NAMALWA (cell line): ENCODE measurements around the gene DCTN3.
"Not testable (repeated sequence)": the region's sequence is repeated elsewhere in the genome, so short reads cannot be mapped to it uniquely, and the experiment has no call there.

Experiments used
- DNase-seq: peaks from one replicate; pipeline ENCODE4 v3.0.0-alpha.2; 2015; ENCODE audit warnings: low spot score

DCTN3 gene

GRCh38 chr9:34646211-34647083, 26.2 kb upstream of the DCTN3 start, which contains the start of gene GALT:
Gene GALT, plus strand, starts transcription at chr9:34646675. Its CDS starts 30 bp downstream, at chr9:34646705.
- peak; percentile 95 for DNase-seq

DNA sequence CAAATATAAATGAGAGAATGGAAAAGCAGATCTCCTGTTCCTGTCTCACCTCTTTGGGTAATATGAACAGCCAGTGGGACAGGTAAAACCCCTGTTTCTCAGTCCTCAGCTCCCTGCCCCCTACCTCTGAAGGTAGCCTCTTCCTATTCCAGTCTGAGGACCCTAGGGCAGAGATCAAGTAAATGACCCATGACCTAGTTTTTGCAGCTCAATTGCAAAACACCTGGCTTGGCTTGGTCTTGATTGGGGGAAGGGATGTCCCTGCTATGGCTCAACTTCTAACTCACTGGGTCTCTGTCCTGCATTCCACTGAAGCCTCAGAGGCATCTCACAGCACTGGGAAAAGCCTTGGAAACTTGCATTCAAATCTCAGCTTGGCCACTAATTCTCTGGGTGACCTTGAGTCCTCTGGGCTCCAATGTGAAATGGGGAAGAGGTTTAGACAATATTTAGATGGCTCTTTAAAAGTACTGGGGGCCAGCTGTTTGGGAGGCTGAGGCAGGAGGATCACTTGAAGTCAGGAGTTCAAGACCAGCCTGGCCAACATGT, 24.5 kb upstream of the DCTN3 start:
- no peak for DNase-seq

GRCh38 chr9:34642679-34643078, 22.4 kb upstream of the DCTN3 start:
- no peak for DNase-seq

DNA sequence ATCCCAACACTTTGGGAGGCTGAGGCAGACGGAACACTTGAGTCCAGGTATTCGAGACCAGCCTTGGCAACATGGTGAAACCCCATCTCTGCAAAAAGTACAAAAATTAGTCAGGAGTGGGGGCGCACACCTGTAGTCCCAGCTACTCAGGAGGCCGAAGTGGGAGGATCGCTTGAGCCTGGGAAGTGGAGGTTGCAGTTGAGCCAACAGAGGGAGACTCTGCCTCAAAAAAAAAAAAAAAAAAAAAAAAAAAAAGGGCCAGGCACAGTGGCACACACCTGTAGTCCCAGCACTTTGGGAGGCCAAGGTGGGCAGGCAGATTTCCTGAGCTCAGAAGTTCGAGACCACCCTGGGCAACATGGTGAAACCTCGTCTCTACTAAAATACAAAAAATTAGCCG, 19.0 kb upstream of the DCTN3 start:
- DNase-seq, result not testable (repeated sequence)

DNA sequence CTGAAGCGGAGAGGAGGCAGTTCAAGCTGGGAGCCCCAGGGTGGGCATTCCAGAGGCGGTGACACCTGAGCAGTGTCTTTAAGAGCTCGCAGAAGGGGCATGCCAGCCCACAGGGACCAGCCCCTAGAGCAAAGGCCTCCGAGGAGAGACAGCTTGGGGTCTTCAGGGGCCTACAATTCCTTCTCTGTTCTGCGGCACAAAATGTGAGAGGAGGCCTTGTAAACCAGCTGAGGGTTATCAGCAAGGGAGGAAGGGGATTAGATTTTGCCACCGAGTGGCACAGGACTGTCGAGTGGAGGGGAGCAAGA, 17.8 kb upstream of the DCTN3 start:
- DNase-seq, result no peak

DNA sequence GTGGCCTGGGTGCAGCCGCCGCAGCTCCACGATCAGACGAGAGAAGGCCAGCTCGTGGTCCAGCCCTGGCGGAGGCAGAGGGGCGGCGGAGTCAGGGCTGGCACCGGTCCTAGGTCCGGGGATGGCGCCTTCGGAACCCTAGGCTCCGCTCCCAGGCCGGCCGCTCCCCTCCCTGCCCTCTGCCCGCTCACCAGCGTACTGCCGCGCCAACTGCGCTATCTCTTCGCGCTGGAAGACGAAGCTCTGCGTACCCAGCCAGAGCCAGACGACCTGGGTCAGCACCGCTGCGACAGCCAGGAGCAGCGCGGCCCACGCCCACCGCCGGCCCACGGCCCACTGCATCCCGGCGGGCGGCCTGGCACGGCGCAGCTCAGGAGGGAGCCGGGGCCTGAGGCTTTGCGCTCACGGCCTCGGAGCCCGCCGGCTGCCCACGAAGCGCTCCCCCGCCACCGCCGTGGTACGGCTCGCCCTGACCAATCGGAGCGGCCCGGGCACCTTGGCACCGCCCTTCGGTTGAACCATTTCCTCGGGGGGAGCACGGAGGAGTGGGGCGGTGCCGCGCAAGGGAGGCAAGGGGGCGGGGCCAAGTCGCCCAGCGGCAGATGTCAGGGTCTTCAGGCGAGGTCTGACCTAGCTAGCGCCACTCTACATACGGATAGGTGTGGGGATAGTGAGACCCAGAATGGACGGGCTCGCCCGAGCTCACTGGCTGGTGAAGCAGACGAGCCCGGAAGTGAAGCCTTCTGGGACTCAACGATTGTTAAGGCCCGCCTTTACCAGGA, 17.3 kb upstream of the DCTN3 start, which contains the start of gene SIGMAR1:
Gene SIGMAR1 (minus strand): TSS at position 432 of the 782 bp plus-strand sequence. CDS start 90 bp downstream, at position 342.
- DNase-seq, result peak; percentile 96

DNA sequence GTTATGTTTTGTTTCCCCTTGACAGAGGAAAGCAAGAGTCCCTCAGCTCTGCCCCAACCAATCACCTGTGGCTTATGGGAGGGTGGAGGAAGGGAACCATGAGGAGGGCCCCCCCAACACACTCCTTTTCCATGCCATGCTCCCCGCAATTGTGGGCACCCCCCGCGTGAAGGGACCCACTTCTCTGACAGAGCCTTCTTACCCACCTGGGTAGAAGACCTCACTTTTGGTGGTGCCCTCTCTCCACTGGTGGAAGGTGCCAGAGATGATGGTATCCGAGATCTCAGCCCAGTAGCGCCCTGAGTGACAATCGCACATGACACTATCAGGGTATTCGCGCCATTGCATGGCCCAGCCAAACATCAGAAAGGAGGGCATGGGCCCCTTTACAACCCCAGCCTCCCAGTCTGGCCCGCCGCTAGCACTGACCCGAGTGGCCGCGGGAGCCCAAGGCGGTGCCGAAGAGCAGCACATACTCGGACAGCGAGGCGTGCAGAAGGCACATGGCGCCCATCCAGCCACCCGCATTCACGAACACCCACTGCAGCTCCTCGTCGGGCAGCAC, 16.6 kb upstream of the DCTN3 start:
- DNase-seq, result peak; percentile 54

DNA sequence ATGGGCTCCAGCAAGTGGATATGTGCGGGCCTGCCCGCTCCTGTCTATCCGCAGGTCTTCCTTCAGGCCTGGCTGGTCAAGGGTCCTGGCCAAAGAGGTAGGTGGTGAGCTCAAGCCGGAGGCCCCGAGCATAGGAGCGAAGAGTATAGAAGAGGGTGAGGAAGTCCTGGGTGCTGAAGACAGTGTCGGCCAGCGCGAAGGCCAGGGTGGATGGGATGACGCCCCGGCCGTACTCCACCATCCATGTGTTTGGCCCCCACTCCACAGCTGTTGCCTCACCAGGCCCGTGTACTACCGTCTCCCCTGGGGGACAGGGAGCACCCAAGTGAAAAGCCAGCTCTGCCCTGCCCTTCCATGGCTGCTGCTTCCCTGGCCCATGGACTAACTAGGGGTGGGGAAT, 15.3 kb upstream of the DCTN3 start:
- DNase-seq, result no peak

GRCh38 chr9:34634551-34635248, 14.4 kb upstream of the DCTN3 start:
- DNase-seq, result no peak

DNA sequence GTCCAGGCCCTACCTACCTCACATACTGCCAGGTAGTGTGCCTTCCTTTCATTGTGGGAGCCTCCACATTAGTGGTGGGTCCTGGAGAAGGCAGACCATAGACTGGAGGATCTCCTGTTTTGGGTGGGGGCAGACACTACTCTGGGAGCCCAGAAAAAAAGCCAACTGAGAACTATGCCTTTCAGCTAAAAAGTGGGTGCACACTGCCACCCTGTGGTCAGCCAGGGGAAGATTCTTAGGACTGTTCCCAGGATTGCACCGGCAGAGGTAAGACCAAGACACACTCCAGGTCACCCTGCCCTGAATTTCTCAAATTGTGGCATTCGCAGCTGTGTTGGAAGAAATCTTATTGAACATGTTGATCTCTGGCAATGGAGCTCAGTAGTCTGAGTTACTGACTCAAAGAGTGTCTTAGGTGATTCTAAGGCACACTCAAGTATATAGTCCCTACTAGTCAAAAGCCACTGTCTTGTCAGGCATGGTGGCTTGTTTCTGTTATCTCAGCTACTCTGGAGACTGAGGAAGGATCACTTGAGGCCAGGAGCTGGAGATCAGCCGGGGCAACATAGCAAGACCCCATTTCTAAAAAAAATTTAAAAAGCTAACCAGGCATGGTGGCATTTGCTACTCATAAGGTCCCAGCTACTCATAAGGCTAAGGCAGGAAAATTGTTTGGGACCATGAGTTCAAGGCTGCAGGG, 13.7 kb upstream of the DCTN3 start:
- DNase-seq, result peak; percentile 83

DNA sequence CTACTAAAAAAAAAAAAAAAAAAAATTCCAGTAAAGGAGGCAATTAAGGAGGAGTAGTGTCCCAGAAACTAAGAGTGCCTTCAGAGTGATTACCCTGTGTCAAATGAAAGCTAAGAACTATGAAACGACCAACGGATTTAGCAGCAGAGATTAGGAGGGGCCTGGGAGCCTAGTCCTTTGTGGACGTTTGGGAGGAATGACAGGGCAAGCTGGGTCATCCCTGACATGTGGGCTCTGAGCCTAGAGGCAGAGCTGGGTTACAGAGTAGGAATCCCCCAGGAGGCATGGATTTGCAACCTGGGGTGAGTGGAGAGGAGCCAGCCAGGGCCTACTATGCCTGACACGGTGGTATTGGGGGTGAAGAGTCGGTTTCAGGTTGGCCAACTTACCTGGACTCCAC, 12.9 kb upstream of the DCTN3 start:
- DNase-seq, result no peak

DNA sequence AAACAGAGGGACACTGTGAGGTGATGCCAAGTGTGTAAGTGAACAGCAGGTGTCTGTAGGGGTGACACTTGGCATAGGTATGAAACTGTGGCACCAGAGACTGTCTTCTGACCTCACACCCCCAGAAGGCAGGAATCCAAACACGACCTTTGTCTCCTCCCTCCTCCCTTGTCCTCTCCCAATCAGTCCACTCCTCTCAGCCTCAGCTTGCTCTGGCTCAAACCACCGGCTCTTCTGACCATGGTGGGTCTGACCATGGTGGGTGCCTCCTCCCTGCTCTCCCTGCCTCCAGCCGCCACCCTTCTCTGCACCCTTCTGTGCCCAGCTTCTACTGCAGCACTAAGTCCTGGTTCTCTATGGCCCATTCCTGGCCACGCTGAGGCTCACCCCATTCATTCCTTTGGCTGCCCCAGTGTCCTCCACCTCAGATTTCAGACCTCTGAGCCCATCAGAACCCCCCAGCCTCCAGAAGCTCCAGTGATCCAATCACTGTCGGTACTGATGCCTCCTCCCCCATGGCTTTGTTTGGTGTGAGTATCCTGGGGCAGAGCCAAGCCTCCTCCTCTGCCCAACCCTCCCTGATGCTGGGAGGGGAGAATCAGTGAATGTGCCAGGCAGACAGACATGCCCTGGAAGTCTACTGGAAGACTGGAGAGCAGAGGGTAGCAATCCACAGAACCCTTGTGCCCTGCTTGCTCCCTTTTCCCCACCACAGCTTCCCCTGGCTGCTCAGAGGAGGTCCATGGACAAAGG, 10.3 kb upstream of the DCTN3 start:
- no peak for DNase-seq

DNA sequence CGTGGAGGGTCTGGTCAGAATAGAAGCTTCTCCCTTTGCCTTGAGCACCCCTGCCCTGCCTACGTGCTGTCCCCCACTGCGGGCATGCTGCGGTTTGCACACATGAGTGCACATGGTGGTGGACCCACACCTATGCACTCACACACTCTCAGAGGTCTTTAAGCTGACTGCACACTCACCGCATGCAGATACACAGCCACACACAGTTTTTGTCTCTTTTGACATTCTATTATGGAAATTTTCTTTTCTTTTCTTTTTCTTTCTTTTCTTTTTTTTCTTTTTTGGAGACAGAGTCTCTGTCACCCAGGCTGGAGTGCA, 9.2 kb upstream of the DCTN3 start:
- DNase-seq, result no peak

GRCh38 chr9:34628656-34629490, 8.6 kb upstream of the DCTN3 start, which contains the start of gene ARID3C:
Gene ARID3C, minus strand, starts transcription at chr9:34629066. Its CDS starts 1,052 bp downstream, at chr9:34628014.
- DNase-seq, result no peak

- no peak for DNase-seq
These were observed 7.7 kb upstream of the DCTN3 start for GRCh38 chr9:34627716-34628655.

- no peak for DNase-seq
These were observed 4.8 kb upstream of the DCTN3 start for GRCh38 chr9:34625186-34625486.

DNA sequence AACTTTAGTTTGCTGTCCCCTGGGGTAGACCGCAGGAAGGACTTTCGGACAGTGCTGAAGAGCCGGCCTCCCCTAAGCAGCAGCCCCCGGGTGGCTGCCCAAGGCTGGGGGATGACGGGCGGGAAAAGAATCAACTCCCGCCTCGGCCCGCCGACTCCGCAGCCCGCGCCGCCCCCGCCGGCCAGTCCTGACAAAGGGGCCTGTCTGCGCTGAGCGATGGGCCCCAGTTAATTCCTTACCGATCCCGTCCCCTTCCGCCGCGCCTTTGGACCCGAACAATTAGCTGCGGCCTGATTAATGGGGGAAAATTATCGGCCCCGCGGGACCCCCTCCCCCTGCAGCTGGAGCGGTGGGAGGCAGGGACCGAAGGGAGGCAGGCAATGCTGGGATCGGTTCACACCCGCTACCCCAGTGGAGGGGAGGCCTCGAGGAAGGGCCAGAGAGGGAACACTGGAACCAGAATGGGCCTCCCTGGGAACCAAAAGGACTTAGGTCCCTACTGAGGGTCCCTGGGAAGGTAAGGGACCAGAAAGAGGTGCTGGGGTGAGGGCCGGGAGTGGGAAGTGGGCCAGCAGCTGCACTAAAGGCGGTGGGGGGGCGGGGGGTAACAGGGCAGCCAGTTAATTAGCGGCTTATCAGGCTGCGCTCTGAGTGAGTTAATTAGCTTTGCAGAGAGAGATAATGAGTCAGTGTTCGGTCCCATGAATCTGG, 4.3 kb upstream of the DCTN3 start:
- no peak for DNase-seq
